Muscle of back (tissue), 11 donors: ENCODE data around the gene MOV10. TPM values are rescaled to one million over a fixed set of nuclear protein-coding genes. Genes with fewer than 3 reads are reported as not detected.

ENCODE experiments used
- DNase-seq, 3 donors: peaks; one replicate each; pipeline versions ENCODE4 v3.0.0 to v3.0.0-alpha.2; 2013
- polyA plus RNA-seq, 10 donors: library from polyadenylated mRNA; unstranded; fragments of 120-200 nt; gene quantifications; one replicate each; pipeline ENCODE4 v1.2.1, GENCODE V29; 2013; ENCODE audit not compliant: insufficient read length in 10 of 10

The MOV10 gene
- polyA plus RNA-seq, 10 donors, result 41.8 to 71.6 (median 49.8) TPM

GRCh38 chr1:112698366-112699310 is 24.2 kb downstream of the MOV10 start:
- no peak for DNase-seq

GRCh38 chr1:112699425-112700144 is 25.1 kb downstream of the MOV10 start:
- no peak for DNase-seq

DNA sequence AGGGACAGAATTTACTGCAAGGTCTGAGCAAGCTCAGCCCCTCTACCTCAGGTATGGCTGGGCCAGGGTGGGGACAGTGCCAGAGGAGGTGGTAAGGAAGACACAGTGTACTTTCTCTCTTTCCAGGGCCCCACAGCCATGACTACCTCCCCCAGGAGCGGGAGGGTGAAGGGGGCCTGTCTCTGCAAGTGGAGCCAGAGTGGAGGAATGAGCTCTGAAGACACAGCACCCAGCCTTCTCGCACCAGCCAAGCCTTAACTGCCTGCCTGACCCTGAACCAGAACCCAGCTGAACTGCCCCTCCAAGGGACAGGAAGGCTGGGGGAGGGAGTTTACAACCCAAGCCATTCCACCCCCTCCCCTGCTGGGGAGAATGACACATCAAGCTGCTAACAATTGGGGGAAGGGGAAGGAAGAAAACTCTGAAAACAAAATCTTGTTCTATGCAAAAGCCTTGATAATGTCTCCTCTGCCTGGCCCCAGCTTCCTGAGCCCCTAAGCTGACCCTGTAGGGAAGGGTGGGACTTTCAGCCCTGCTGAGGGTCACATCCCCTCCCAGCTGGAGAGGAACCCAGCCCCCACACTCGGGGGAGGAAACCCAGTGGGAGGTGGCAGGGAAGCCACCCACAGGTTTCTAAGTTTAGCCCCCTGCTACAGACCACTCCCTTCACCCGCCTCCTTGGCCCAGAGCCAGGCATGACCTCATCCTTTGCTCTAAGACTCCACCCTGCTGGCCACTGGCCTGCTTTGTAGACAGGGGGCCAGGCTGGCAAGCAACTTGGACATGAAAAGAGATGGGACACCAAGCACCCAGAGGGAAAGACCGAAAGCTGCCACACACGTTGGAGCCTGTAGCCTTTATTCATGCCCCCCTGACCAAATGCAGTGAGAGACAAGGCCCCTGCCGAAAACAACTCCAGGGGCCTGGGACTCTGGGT is 26.1 kb downstream of the MOV10 start:
- DNase-seq, result peak; percentile 96 to 97 (median 97)

- no peak for DNase-seq
These were observed 27.0 kb downstream of the MOV10 start for GRCh38 chr1:112701227-112702066.

DNA sequence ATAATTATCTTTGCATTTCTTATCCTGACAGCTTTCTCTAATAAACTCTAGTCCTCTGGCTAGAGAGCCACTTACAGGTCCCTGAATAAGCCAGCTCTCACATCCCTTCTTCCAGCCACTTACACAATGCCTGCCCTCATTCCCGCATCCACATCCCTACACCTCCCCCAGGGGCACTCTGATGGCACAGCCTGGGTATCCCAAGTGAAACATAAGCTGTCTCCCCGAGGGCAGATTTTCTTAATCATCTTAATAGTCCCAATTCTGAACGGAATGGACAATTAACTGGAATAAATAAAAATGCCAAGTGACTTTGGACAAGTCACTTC is 27.6 kb downstream of the MOV10 start:
- DNase-seq, result no peak

- no peak for DNase-seq
These were observed 28.2 kb downstream of the MOV10 start for GRCh38 chr1:112702420-112703261.

- DNase-seq, result no peak
These were observed 29.2 kb downstream of the MOV10 start for GRCh38 chr1:112703706-112704105.

DNA sequence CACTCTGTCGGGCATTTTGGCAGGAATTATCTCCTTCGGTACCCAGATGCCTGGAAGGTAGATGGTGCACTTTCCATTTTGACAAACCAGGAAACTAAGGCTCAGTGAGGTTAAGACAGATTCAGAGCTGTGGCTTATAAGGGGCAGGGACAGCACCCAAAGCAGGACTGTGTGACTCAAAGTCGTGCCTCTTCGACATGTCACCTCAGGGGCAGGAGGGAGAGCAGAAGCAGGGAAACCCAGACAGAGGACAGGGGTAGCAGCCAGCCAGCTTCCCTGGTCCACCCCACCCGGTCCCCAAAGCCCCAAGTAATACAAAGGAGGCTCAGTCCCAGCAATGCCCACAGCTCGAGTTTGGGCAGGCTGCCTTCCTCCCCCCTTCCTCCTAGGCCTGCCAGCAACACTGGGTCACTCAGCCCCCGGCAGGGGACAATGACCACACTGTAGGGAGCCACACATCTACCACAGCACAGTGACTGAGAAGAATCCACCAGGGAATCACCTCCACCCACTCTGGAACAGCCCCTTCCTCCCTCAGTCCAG is 30.0 kb downstream of the MOV10 start:
- no peak for DNase-seq

- DNase-seq, result peak; percentile 94 to 97 (median 97)
These were observed 30.6 kb downstream of the MOV10 start for GRCh38 chr1:112704934-112705627.

- peak in 1 of 3 donors; percentile 73 for DNase-seq
These were observed 32.2 kb downstream of the MOV10 start, which contains the start of gene RHOC for GRCh38 chr1:112706505-112707220. Gene RHOC (minus strand): TSS chr1:112707127. CDS start chr1:112703799, 3,328 bp downstream.

- peak; percentile 84 to 96 (median 90) for DNase-seq
These were observed 33.0 kb downstream of the MOV10 start for GRCh38 chr1:112707221-112708001.

DNA sequence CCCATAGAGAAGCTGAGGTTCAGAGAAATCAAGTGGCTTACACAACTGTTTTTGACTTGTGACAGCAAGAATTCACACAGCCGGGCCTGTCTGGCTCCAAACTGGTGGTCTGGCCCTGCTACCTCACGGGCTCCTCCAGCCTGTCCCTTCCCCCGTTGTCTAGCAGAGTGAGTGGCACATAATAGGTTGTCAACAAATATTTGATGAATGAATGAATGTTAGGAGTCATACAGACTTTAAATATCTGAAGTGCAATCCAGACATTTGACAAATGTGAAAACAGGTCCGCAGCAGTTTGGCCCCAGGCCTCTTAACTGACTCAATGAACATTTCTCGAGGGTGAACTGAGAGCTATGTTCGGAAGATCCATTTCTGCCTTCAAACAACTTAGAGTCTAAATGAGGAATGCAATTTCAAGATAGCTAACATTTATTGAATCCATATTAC is 33.6 kb downstream of the MOV10 start:
- DNase-seq, result no peak

DNA sequence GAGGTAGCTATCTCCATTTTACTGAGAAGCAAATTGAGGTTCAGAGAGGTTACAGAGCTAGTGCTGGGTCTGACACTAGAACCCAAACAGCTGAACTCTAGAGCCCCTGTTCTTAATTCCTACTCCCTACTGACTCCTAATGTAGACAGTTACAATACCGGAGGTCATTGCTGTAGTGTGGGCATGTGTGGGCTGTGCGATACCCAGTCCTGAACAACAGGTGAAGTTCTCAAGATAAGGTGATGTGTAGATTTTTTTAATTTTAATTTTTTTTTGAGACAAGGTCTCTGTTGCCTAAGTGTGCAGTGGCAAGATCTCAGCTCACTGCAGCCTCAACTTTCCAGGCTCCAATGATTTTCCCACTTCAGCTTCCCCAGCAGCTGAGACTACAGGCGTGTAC is 34.0 kb downstream of the MOV10 start:
- DNase-seq, result no peak

GRCh38 chr1:112710159-112710558 is 35.7 kb downstream of the MOV10 start:
- no peak for DNase-seq

- DNase-seq, result no peak
These were observed 36.1 kb downstream of the MOV10 start for GRCh38 chr1:112710586-112710985.

GRCh38 chr1:112711041-112711440 is 36.6 kb downstream of the MOV10 start:
- no peak for DNase-seq

GRCh38 chr1:112711670-112712069 is 37.2 kb downstream of the MOV10 start:
- DNase-seq, result no peak
